ENCODE measurements around the gene LSM6. TPM values are rescaled to one million over a fixed set of nuclear protein-coding genes. Genes with fewer than 3 reads are reported as not detected.

LSM6 gene
- total and polyA plus RNA-seq, 11 donors = 9.9 to 28.3 (median 12.1) TPM

- Histone ChIP-seq H3K9me3 (peaks cover 0 to 11% (median 0%) of the 10 kb centered on the region in 12 donors), H3K4me1 (peaks cover 0 to 9% (median under 1%) of the 10 kb centered on the region in 12 donors), H3K27me3 (no peaks in the 10 kb centered on the region), H3K27ac (no peak overlapping the region), H3K36me3 (no peaks in the 10 kb centered on the region), H3K4me3 (no peak overlapping the region)
- intact Hi-C loops (cut with DNase I) = no loop called here
- DNase-seq = no peak
- TF ChIP-seq POLR2A (IDR thresholded peaks at IDR 0.05) (no peak), CTCF (IDR thresholded peaks at IDR 0.05) (no peak)
- ATAC-seq = no peak
Measured at GRCh38 chr4:146229406-146229805, 53.9 kb downstream of the LSM6 start.

- H3K9me3 ChIP-seq = peaks cover 0 to 11% (median 0%) of the 10 kb centered on the region in 12 donors
- intact Hi-C loops (cut with DNase I) = loop anchor here in 1 of 10 donors (5.0 to 10.0 kb wide), 2 partner anchors 40 to 137 kb away; no protein-coding TSS in a partner anchor
- peaks cover 0 to 19% (median 10%) of the 10 kb centered on the region in 12 donors for H3K4me1 ChIP-seq
- WGBS, 4 donors = 70 to 94% (median 79%) methylated on average over 1 of the region's 1 CpG
- TF ChIP-seq CTCF (IDR thresholded peaks at IDR 0.05) (no peak), POLR2A (IDR thresholded peaks at IDR 0.05) (no peak)
- ATAC-seq (no peak), DNase-seq (no peak)
- no peak overlapping the region for H3K27ac ChIP-seq
- H3K36me3 ChIP-seq = no peaks in the 10 kb centered on the region
- H3K27me3 ChIP-seq = no peaks in the 10 kb centered on the region
- no peak overlapping the region for H3K4me3 ChIP-seq
Measured at GRCh38 chr4:146232131-146232722, 56.7 kb downstream of the LSM6 start.

- Histone ChIP-seq H3K4me3 (no peak overlapping the region), H3K4me1 (peaks cover 0 to 22% (median 12%) of the 10 kb centered on the region in 12 donors), H3K36me3 (no peaks in the 10 kb centered on the region), H3K9me3 (peaks cover 0 to 12% (median 0%) of the 10 kb centered on the region in 12 donors), H3K27me3 (no peaks in the 10 kb centered on the region), H3K27ac (peak overlapping the region in 7 of 12 donors; percentile 5 to 76 (median 42))
- peak; percentile 50 to 82 (median 69) for ATAC-seq
- 32 to 60% (median 49%) methylated on average over 8 of the region's 8 CpGs for WGBS, 4 donors
- TF ChIP-seq POLR2A (IDR thresholded peaks at IDR 0.05) = no peak
- no peak for TF ChIP-seq CTCF (IDR thresholded peaks at IDR 0.05)
- intact Hi-C loops (cut with DNase I) = loop anchor here in 3 of 10 donors (5.0 to 10.0 kb wide), 3 partner anchors 43 to 141 kb away; partner anchors contain the start of gene LSM6 (in 2 of the 3)
- DNase-seq = peak in 2 of 5 donors; percentile 43 to 57
Measured at GRCh38 chr4:146235654-146236177, 60.2 kb downstream of the LSM6 start.

- Histone ChIP-seq H3K27ac (peak overlapping the region in 5 of 12 donors; percentile 39 to 76 (median 47)), H3K27me3 (no peaks in the 10 kb centered on the region), H3K4me1 (peaks cover 0 to 27% (median 16%) of the 10 kb centered on the region in 12 donors), H3K9me3 (peaks cover 0 to 12% (median 0%) of the 10 kb centered on the region in 12 donors), H3K4me3 (no peak overlapping the region), H3K36me3 (no peaks in the 10 kb centered on the region)
- intact Hi-C loops (cut with DNase I) = loop anchor here in 3 of 10 donors (5.0 to 10.0 kb wide), 3 partner anchors 44 to 141 kb away; partner anchors contain the start of gene LSM6 (in 2 of the 3)
- TF ChIP-seq CTCF (IDR thresholded peaks at IDR 0.05) (no peak), POLR2A (IDR thresholded peaks at IDR 0.05) (no peak)
- ATAC-seq = no peak
- whole genome bisulfite sequencing, 4 donors = 75 to 83% (median 82%) methylated on average over 5 of the region's 5 CpGs
- DNase-seq = no peak
Measured at GRCh38 chr4:146236216-146236615, 60.7 kb downstream of the LSM6 start.

Data from heart left ventricle (tissue), 16 donors.